OCI-LY1 (cell line): Measurements from ENCODE around the gene EEFSEC.

Source experiments
- H2AFZ ChIP-seq: fragments of 200-600 bp; sonication (generic), shearing (Covaris generic); 2 replicates; pipeline ENCODE4 v1.6.0; 2014; ENCODE audit warnings: antibody characterized with exemption, mild to moderate bottlenecking, low read length
- H3F3A ChIP-seq: fragments of 200-600 bp; sonication (generic), shearing (Covaris generic); 2 replicates; pipeline ENCODE4 v1.6.0; 2014; ENCODE audit warnings: mild to moderate bottlenecking, antibody characterized with exemption, low read length, moderate library complexity; ENCODE audit not compliant: insufficient read depth
- H3K27ac ChIP-seq: fragments of 200-600 bp; sonication (generic); 2 replicates; pipeline ENCODE4 v1.5.1; 2014; ENCODE audit warnings: low read length, mixed run types, mild to moderate bottlenecking, low read depth; ENCODE audit not compliant: poor library complexity, severe bottlenecking
- H3K27me3 ChIP-seq: fragments of 200-600 bp; sonication (generic); 2 replicates; pipeline ENCODE4 v1.6.0; 2014; ENCODE audit warnings: antibody characterized with exemption, mild to moderate bottlenecking, low read length, moderate library complexity; ENCODE audit not compliant: insufficient read depth
- H3K36me3 ChIP-seq: fragments of 200-600 bp; sonication (generic); 2 replicates; pipeline ENCODE4 v1.6.1; 2014; ENCODE audit warnings: mild to moderate bottlenecking, antibody characterized with exemption, low read length, moderate library complexity, mixed read lengths; ENCODE audit not compliant: insufficient read depth
- H3K4me1 ChIP-seq: fragments of 200-600 bp; sonication (generic); 2 replicates; pipeline ENCODE4 v1.5.1; 2014; ENCODE audit warnings: mild to moderate bottlenecking, low read length, moderate library complexity; ENCODE audit not compliant: insufficient read depth, severe bottlenecking
- H3K4me2 ChIP-seq: fragments of 200-600 bp; sonication (generic), shearing (Covaris generic); 2 replicates; pipeline ENCODE4 v1.6.1; 2014; ENCODE audit warnings: low read length
- H3K4me3 ChIP-seq: fragments of 200-600 bp; sonication (generic); 2 replicates; pipeline ENCODE4 v1.5.1; 2014; ENCODE audit warnings: low read length, low read depth, mild to moderate bottlenecking, mixed read lengths; ENCODE audit not compliant: poor library complexity, severe bottlenecking
- H3K79me2 ChIP-seq: fragments of 200-600 bp; shearing (Covaris generic); 2 replicates; pipeline ENCODE4 v1.6.1; 2016; ENCODE audit warnings: mixed run types, low read length, mixed read lengths; ENCODE audit not compliant: insufficient read depth
- H3K9ac ChIP-seq: fragments of 200-600 bp; sonication (generic), shearing (Covaris generic); 2 replicates; pipeline ENCODE4 v1.6.1; 2014; ENCODE audit warnings: mild to moderate bottlenecking, low read length, mixed read lengths
- H3K9me2 ChIP-seq: fragments of 200-600 bp; sonication (generic), shearing (Covaris generic); 2 replicates; pipeline ENCODE4 v1.6.1; 2014; ENCODE audit warnings: low read depth, mild to moderate bottlenecking, low read length, mixed read lengths
- H3K9me3 ChIP-seq: fragments of 200-600 bp; shearing (Covaris generic); 2 replicates; pipeline ENCODE4 v1.6.1; 2014; ENCODE audit warnings: low read length, mixed read lengths
- H4K20me1 ChIP-seq: fragments of 200-600 bp; sonication (generic), shearing (Covaris generic); 2 replicates; pipeline ENCODE4 v1.6.0; 2016; ENCODE audit warnings: mild to moderate bottlenecking, low read length; ENCODE audit not compliant: insufficient read depth
- CTCF ChIP-seq: fragments of 200-600 bp; sonication (generic), shearing (Covaris generic); IDR thresholded peaks from 2 replicates; pipeline ENCODE4 v1.5.1; 2017; ENCODE audit warnings: mild to moderate bottlenecking, antibody characterized with exemption, low read length, moderate library complexity, mixed read lengths
- EZH2 ChIP-seq: fragments of 200-600 bp; sonication (generic), shearing (Covaris generic); IDR thresholded peaks from 2 replicates; pipeline ENCODE4 v1.8.0; 2017; ENCODE audit warnings: borderline replicate concordance, mixed run types, mild to moderate bottlenecking, antibody characterized with exemption, low read length, moderate library complexity, mixed read lengths

EEFSEC gene

GRCh38 chr3:128340198-128340903, 187.1 kb downstream of the EEFSEC start:
- no peak overlapping the region for H3K9ac ChIP-seq
- no peaks in the 10 kb centered on the region for H3K4me1 ChIP-seq
- H3F3A ChIP-seq, result no peaks in the 10 kb centered on the region
- TF ChIP-seq EZH2 (no peak), CTCF (no peak)
- H3K9me3 ChIP-seq, result no peaks in the 10 kb centered on the region
- H3K27me3 ChIP-seq, result no peaks in the 10 kb centered on the region
- H4K20me1 ChIP-seq, result no peaks in the 10 kb centered on the region
- no peaks in the 10 kb centered on the region for H3K9me2 ChIP-seq
- H2AFZ ChIP-seq, result no peak overlapping the region
- H3K4me2 ChIP-seq, result no peak overlapping the region
- H3K79me2 ChIP-seq, result no peaks in the 10 kb centered on the region
- H3K4me3 ChIP-seq, result no peak overlapping the region
- H3K27ac ChIP-seq, result no peak overlapping the region
- no peaks in the 10 kb centered on the region for H3K36me3 ChIP-seq

GRCh38 chr3:128340904-128341555, 187.7 kb downstream of the EEFSEC start:
- no peak overlapping the region for H3K4me3 ChIP-seq
- no peaks in the 10 kb centered on the region for H3K4me1 ChIP-seq
- TF ChIP-seq CTCF (no peak), EZH2 (no peak)
- no peak overlapping the region for H3K4me2 ChIP-seq
- no peaks in the 10 kb centered on the region for H4K20me1 ChIP-seq
- H3K27ac ChIP-seq, result no peak overlapping the region
- no peaks in the 10 kb centered on the region for H3K36me3 ChIP-seq
- no peaks in the 10 kb centered on the region for H3K9me2 ChIP-seq
- no peaks in the 10 kb centered on the region for H3K27me3 ChIP-seq
- H2AFZ ChIP-seq, result no peak overlapping the region
- no peaks in the 10 kb centered on the region for H3K79me2 ChIP-seq
- no peak overlapping the region for H3K9ac ChIP-seq
- no peaks in the 10 kb centered on the region for H3F3A ChIP-seq
- H3K9me3 ChIP-seq, result no peaks in the 10 kb centered on the region

GRCh38 chr3:128341659-128342395, 188.5 kb downstream of the EEFSEC start:
- no peaks in the 10 kb centered on the region for H3K4me1 ChIP-seq
- no peaks in the 10 kb centered on the region for H3K27me3 ChIP-seq
- H3K27ac ChIP-seq, result no peak overlapping the region
- no peaks in the 10 kb centered on the region for H3K9me2 ChIP-seq
- H3K4me3 ChIP-seq, result no peak overlapping the region
- no peaks in the 10 kb centered on the region for H3K36me3 ChIP-seq
- TF ChIP-seq CTCF, result no peak
- TF ChIP-seq EZH2, result no peak
- H3K9ac ChIP-seq, result no peak overlapping the region
- no peaks in the 10 kb centered on the region for H3K9me3 ChIP-seq
- H3K79me2 ChIP-seq, result no peaks in the 10 kb centered on the region
- H3F3A ChIP-seq, result no peaks in the 10 kb centered on the region
- H2AFZ ChIP-seq, result no peak overlapping the region
- H4K20me1 ChIP-seq, result no peaks in the 10 kb centered on the region
- H3K4me2 ChIP-seq, result no peak overlapping the region
